ENCODE results near the gene FAM163B. TPM values are rescaled to one million over a fixed set of nuclear protein-coding genes. Genes with fewer than 3 reads are reported as not detected.

FAM163B gene
- total and polyA plus RNA-seq, 4 donors = 2.1 to 4.0 (median 3.4) TPM

DNA sequence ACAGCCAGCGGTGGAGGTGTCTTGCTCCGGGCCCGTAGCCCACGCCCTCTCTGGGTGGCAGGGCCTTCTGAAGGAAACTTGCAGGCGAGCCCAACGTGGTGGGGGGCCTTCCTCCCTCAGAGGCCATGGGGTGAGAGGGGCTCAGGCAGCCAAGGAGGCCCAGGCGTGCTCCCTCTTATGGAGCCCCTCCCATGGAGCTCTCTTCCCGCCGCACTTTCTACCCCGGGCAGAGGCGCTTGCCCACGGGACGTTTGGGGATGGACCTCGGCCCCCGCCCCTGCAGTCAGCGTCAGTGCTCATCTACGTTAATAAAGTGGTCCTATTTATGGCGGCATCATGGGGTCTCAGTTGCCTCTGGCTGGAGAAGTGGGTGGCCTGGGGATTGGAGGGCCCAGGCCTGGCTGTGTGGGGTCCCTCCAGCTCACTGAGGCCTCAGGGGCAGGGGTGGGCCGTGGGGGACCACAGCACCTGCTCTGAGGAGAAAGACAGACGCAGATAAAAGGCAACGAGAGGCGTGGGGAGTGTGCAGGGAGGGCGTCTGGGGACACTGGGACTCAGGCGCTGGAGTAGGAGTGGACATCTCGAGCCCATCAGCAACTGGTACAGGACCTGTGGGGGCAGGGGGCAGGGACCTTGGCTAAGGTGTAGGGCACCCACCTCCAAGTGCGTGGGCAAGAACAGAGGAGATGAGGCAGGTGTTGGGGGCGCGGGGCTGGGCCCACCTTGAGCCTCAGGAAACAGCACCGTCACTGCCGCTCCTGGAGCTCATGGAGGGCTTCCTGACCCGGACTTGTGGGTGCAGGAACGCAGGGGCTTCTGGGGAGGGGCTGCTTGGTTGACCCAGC is 33.8 kb downstream of the FAM163B start:
- H3K27me3 ChIP-seq (ENCODE audit: control insufficient read depth in 4 of 4, insufficient read depth in 4 of 4, low read length in 3 of 4) = no peaks in the 10 kb centered on the region

More for the DNA sequence above, 33.8 kb downstream of the FAM163B start:
- no peak overlapping the region for H3K4me3 ChIP-seq (ENCODE audit: low read depth in 1 of 3, low read length in 3 of 3)
- no peak overlapping the region for H3K9ac ChIP-seq (ENCODE audit: low read depth in 1 of 2, low read length in 2 of 2)
- no peaks in the 10 kb centered on the region for H3K9me3 ChIP-seq (ENCODE audit: control insufficient read depth in 4 of 4, low read length in 3 of 4)
- H3K4me1 ChIP-seq (ENCODE audit: control insufficient read depth in 4 of 4, insufficient read depth in 4 of 4, low read length in 3 of 4) = no peaks in the 10 kb centered on the region
- no peak for DNase-seq (ENCODE audit: low spot score)
- no peaks in the 10 kb centered on the region for H3K36me3 ChIP-seq (ENCODE audit: control insufficient read depth in 4 of 4, insufficient read depth in 3 of 4, low read depth in 1 of 4, low read length in 3 of 4)
- 83% methylated on average over 32 of the region's 32 CpGs for WGBS
- peak overlapping the region in 1 of 2 donors; percentile 20 for H3K27ac ChIP-seq (ENCODE audit: low read depth in 1 of 2, low read length in 2 of 2)
- no peak for TF ChIP-seq FOXA2 (IDR thresholded peaks at IDR 0.05)
- no peak for TF ChIP-seq ZBTB33 (IDR thresholded peaks at IDR 0.05)
- no peak for TF ChIP-seq NR2F2 (IDR thresholded peaks at IDR 0.05)
- TF ChIP-seq HNF4A (conservative IDR thresholded peaks at IDR 0.05) = no peak
- no peak for TF ChIP-seq FOXA1 (IDR thresholded peaks at IDR 0.05)
- TF ChIP-seq YY1 (IDR thresholded peaks at IDR 0.05) = no peak
- no peak for TF ChIP-seq RAD21 (IDR thresholded peaks at IDR 0.05)
- TF ChIP-seq JUND (IDR thresholded peaks at IDR 0.05) = no peak
- no peak for TF ChIP-seq RXRA (IDR thresholded peaks at IDR 0.05)
- no peak for TF ChIP-seq REST (IDR thresholded peaks at IDR 0.05)
- TF ChIP-seq, protein P1, sequence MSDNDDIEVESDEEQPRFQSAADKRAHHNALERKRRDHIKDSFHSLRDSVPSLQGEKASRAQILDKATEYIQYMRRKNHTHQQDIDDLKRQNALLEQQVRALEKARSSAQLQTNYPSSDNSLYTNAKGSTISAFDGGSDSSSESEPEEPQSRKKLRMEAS (IDR thresholded peaks at IDR 0.05) = no peak
- TF ChIP-seq CTCF (IDR thresholded peaks at IDR 0.05; ENCODE audit: low read depth, low read length, missing input control) = no peak
- TF ChIP-seq GABPA (IDR thresholded peaks at IDR 0.05 in 1 of 2, conservative IDR thresholded peaks at IDR 0.05 in 1 of 2) = no peak
- no peak for TF ChIP-seq SP1 (IDR thresholded peaks at IDR 0.05)
- TF ChIP-seq ATF3 (IDR thresholded peaks at IDR 0.05) = no peak
- TF ChIP-seq HNF4G (IDR thresholded peaks at IDR 0.05) = no peak

Measured in liver (tissue), 9 donors.